Ishikawa (cell line): Measurements from ENCODE around the gene PTGER4.

Experiments
- CREB1 ChIP-seq: IDR thresholded peaks from 2 replicates; pipeline ENCODE4 v1.6.1; 2012; ENCODE audit warnings: low read depth
- EP300 ChIP-seq: IDR thresholded peaks from 2 replicates; pipeline ENCODE4 v1.6.1; 2012; ENCODE audit warnings: borderline replicate concordance
- FOXM1 ChIP-seq: IDR thresholded peaks from 2 replicates; pipeline ENCODE4 v1.6.1; 2012; ENCODE audit warnings: low read depth, borderline replicate concordance
- RAD21 ChIP-seq: IDR thresholded peaks from 2 replicates; pipeline ENCODE4 v1.6.1; 2012; ENCODE audit warnings: low read depth
- REST ChIP-seq: IDR thresholded peaks from 2 replicates; pipeline ENCODE4 v1.6.1; 2012; ENCODE audit warnings: low read depth, mild to moderate bottlenecking
- TAF1 ChIP-seq: IDR thresholded peaks from 2 replicates; pipeline ENCODE4 v1.6.1; 2012; ENCODE audit warnings: low read depth, mild to moderate bottlenecking
- TCF12 ChIP-seq: IDR thresholded peaks from 2 replicates; pipeline ENCODE4 v1.6.1; 2012; ENCODE audit warnings: low read depth
- USF1 ChIP-seq: IDR thresholded peaks from 2 replicates; pipeline ENCODE4 v1.6.1; 2012
- YY1 ChIP-seq: IDR thresholded peaks from 2 replicates; pipeline ENCODE4 v1.6.1; 2012; ENCODE audit warnings: low read depth
- ZBTB7A ChIP-seq: IDR thresholded peaks from 2 replicates; pipeline ENCODE4 v1.6.1; 2012; ENCODE audit warnings: low read depth
- TF ChIP-seq, protein P1 (sequence below): IDR thresholded peaks from 2 replicates; pipeline ENCODE4 v1.6.1; 2012

DNA sequence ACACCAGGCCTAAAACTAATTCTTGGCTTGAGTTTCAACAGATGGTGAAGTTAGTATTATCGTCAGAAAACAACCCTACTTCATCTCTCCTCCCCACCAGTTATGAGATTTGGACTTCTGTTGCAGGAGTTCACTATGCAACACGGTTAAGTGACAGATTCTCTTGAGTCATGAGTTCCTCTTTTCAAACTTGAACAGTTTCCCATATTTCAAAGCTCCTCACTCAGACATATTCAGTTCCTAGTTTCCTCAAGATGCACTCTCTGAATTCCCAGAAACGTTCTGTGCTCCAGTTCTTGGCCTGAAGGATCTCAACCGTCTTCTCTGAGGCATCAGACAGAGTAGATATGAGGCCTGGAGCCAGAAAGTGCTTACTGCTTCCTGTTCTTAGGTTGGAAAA, 7.3 kb upstream of the PTGER4 start:
- TF ChIP-seq YY1 (no peak), USF1 (no peak), EP300 (no peak), TCF12 (no peak), FOXM1 (no peak), TAF1 (no peak), RAD21 (no peak), CREB1 (no peak), REST (no peak), ZBTB7A (no peak)
- TF ChIP-seq, protein P1, sequence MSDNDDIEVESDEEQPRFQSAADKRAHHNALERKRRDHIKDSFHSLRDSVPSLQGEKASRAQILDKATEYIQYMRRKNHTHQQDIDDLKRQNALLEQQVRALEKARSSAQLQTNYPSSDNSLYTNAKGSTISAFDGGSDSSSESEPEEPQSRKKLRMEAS = no peak
